Osteocyte (in vitro differentiated cells): ENCODE measurements around the gene ATE1. TPM values are rescaled to one million over a fixed set of nuclear protein-coding genes. Genes with fewer than 3 reads are reported as not detected.

Experiments
- DNase-seq: peaks from one replicate; pipeline ENCODE4 v3.0.0; 2021; ENCODE audit warnings: mixed read lengths; ENCODE audit not compliant: unreplicated experiment; ENCODE audit errors: extremely low spot score
- H3K27ac Mint-ChIP-seq: one replicate; pipeline ENCODE4 v1.8.0; 2021; ENCODE audit warnings: mild to moderate bottlenecking, mixed read lengths; ENCODE audit not compliant: unreplicated experiment
- H3K27me3 Mint-ChIP-seq: one replicate; pipeline ENCODE4 v1.8.0; 2021; ENCODE audit warnings: mixed read lengths; ENCODE audit not compliant: unreplicated experiment
- H3K36me3 Mint-ChIP-seq: one replicate; pipeline ENCODE4 v1.8.0; 2021; ENCODE audit warnings: mixed read lengths; ENCODE audit not compliant: unreplicated experiment
- H3K4me1 Mint-ChIP-seq: one replicate; pipeline ENCODE4 v1.8.0; 2021; ENCODE audit warnings: mixed read lengths; ENCODE audit not compliant: unreplicated experiment
- H3K4me3 Mint-ChIP-seq: one replicate; pipeline ENCODE4 v1.8.0; 2021; ENCODE audit warnings: mild to moderate bottlenecking, moderate library complexity, mixed read lengths; ENCODE audit not compliant: unreplicated experiment
- H3K9me3 Mint-ChIP-seq: one replicate; pipeline ENCODE4 v1.8.0; 2021; ENCODE audit warnings: mixed read lengths; ENCODE audit not compliant: unreplicated experiment
- CTCF ChIP-seq: fragments of 200-600 bp; sonication (generic); IDR thresholded peaks from 2 replicates; pipeline ENCODE4 v1.5.0; 2021; ENCODE audit warnings: antibody characterized with exemption, mild to moderate bottlenecking, moderate library complexity
- total RNA-seq: library from RNA; stranded (reverse); gene quantifications from 2 replicates; pipeline ENCODE4 v1.2.1, GENCODE V29; 2021

The ATE1 gene
- total RNA-seq, 1 donor from 2014 or later = 29.0 TPM

DNA sequence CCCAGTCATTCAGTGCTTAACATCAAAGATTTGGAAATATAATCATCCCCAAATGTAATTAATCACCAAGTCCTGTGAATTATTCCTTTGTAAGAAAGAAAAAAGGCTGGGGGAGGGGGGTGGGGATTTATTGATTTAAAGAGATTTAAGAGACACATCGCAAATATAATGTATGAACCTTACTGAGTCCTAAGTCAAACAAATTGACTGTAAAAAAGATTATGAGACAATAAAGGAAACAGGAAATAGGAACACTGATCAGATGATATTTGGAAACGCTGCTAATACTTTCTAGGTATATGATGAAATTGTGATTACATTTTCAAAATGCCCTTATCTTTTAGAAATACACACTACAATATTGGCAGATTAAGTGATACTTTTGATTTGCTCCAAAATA, 92.5 kb downstream of the ATE1 start:
- DNase-seq = no peak
- no peak for TF ChIP-seq CTCF
- Mint-ChIP-seq H3K27me3 (no peaks in the 10 kb centered on the region), H3K4me3 (no peak overlapping the region), H3K27ac (no peak overlapping the region), H3K4me1 (no peaks in the 10 kb centered on the region), H3K9me3 (no peaks in the 10 kb centered on the region), H3K36me3 (peaks cover 20% of the 10 kb centered on the region)

GRCh38 chr10:121834757-121835156, 93.1 kb downstream of the ATE1 start:
- Mint-ChIP-seq H3K4me1 (no peaks in the 10 kb centered on the region), H3K27me3 (no peaks in the 10 kb centered on the region), H3K9me3 (no peaks in the 10 kb centered on the region), H3K27ac (no peak overlapping the region), H3K4me3 (no peak overlapping the region), H3K36me3 (peaks cover 24% of the 10 kb centered on the region)
- DNase-seq = no peak
- no peak for TF ChIP-seq CTCF

GRCh38 chr10:121833387-121833786, 94.4 kb downstream of the ATE1 start:
- Mint-ChIP-seq H3K36me3 (peaks cover 24% of the 10 kb centered on the region), H3K4me1 (no peaks in the 10 kb centered on the region), H3K9me3 (no peaks in the 10 kb centered on the region), H3K4me3 (no peak overlapping the region), H3K27ac (no peak overlapping the region), H3K27me3 (no peaks in the 10 kb centered on the region)
- TF ChIP-seq CTCF = no peak
- DNase-seq = no peak

DNA sequence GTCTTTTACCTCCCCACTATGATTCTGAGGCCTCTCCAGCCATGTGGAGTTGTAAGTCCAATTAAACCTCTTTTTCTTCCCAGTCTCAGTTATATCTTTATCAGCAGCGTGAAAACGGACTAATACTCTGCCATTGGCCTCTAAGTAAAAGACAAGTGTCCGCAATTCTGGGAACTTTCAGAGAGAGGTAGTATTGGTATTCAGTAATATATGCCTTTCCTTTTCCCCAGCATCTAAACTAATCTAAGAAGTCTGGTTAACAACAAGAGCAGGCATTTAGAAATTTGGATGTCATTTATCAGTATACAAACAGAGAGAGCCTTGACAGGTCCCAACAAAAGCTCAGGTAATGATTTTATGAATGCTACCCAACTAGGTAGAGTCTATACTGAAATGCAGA, 95.2 kb downstream of the ATE1 start:
- no peak for TF ChIP-seq CTCF
- Mint-ChIP-seq H3K4me1 (no peaks in the 10 kb centered on the region), H3K36me3 (peaks cover 32% of the 10 kb centered on the region), H3K9me3 (no peaks in the 10 kb centered on the region), H3K27me3 (no peaks in the 10 kb centered on the region), H3K4me3 (no peak overlapping the region), H3K27ac (no peak overlapping the region)
- DNase-seq = no peak

DNA sequence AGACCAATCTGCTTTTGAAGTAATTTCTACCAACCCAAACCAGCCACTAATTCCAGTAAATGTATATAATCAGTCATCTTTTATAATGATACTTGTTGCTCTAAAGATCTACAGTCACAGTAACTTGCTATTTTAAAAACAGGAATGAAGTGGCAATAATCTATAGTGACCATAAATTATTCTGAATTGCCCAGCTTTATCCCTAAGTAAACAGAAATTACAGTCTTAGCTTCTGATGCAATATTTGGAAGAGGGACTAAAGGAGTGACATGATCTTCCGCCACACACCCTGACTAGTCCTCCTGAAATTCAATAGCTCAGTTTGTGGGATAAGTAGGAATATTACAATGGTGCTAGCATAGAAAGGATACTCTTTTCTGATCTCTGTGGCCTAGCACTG, 96.1 kb downstream of the ATE1 start:
- Mint-ChIP-seq H3K27me3 (no peaks in the 10 kb centered on the region), H3K36me3 (peaks cover 33% of the 10 kb centered on the region), H3K27ac (no peak overlapping the region), H3K4me1 (no peaks in the 10 kb centered on the region), H3K4me3 (no peak overlapping the region), H3K9me3 (no peaks in the 10 kb centered on the region)
- no peak for TF ChIP-seq CTCF
- DNase-seq = no peak
